NOMO-1 (cell line): Measurements from ENCODE around the gene B4GALT3.

Source experiments
- DNase-seq, 2 experiments: peaks; one replicate each; lab custom pipeline; 2025; ENCODE audit not compliant: unreplicated experiment in 2 of 2; lab: John Stamatoyannopoulos, UW

The B4GALT3 gene

DNA sequence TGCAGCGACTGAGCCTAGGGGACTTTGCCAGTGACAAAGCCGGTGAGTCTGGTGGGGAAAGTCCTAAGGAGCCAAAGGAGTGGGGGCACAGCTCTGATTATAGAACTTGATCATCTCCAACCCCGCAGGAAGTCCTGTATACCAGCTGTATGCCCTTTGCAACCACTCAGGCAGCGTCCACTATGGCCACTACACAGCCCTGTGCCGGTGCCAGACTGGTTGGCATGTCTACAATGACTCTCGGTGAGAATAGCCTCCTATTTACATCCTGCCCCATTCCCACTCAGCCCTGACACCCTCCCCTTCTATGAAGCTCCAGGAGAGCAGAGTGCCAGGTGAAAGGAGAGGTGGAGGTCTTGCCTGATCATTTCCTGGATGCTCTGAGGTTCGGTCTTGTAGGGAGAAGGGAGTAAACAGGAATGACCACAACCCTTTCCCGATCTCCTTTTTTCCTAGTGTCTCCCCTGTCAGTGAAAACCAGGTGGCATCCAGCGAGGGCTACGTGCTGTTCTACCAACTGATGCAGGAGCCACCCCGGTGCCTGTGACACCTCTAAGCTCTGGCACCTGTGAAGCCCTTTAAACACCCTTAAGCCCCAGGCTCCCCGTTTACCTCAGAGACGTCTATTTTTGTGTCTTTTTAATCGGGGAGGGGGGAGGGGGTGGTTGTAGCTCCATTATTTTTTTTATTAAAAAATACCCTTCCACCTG lies 12.3 kb downstream of the B4GALT3 start:
- DNase-seq: no peak

DNA sequence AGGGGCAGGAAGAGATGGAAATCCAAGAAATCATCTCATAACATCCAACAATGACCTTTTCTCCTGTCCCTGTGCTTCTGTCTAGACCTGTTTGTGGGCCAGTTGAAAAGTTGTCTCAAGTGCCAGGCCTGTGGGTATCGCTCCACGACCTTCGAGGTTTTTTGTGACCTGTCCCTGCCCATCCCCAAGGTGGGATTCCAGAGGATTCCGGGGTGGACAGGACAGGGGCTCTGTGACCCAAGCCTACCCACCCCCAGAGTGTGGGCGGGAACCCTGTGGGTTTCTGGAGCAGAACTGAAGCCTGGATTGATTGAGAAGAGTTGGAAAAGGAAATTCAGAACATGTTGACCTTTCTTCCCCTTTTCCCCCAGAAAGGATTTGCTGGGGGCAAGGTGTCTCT lies 13.5 kb downstream of the B4GALT3 start:
- DNase-seq: no peak

DNA sequence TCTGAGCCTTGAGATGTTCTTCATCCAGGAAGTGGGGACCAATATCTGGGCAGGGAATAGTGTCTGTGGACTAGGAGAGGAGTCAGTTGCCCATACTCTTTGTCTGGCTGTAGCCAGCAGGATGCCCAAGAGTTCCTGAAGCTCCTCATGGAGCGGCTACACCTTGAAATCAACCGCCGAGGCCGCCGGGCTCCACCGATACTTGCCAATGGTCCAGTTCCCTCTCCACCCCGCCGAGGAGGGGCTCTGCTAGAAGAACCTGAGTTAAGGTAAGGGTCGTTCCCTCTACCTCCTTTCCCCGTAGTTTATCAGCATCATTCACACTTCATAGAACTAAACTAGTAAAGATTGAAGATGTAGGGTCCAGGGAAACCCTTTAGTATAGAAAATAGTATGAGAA lies 14.5 kb downstream of the B4GALT3 start:
- no peak for DNase-seq

DNA sequence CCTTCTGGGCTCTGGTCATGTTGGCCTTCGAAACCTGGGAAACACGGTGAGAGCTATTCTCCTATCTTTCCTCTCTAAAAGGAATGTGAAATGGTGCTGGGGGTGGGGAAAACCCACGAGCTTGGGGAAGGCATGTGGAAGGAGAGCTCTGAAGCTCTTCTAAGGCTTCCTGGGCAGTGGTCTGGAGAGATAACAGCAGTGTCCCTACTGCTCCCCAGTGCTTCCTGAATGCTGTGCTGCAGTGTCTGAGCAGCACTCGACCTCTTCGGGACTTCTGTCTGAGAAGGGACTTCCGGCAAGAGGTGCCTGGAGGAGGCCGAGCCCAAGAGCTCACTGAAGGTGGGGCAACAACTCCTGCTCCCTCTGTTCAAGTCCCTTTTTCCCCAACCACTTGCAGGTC lies 15.3 kb downstream of the B4GALT3 start:
- DNase-seq: no peak

DNA sequence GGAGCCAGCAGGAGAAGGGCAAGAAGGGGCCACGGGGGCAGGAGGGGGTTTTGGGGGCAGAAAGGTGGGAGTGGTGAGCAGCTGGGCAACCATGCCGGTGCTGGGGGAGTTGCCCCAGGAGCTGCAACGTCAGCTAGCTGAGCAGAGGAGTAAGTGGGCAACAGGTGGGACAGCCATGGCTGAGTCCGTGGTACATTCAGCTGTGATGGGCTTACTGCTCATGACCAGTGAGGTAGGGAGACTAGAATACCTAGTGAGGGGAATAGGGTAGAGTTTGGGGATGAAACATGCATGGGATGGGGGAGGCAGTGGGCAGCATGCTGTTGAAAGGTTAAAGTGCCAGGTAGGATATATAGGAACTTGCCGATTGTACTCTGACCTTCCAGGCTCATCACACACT lies 15.7 kb downstream of the B4GALT3 start:
- DNase-seq: no peak

DNA sequence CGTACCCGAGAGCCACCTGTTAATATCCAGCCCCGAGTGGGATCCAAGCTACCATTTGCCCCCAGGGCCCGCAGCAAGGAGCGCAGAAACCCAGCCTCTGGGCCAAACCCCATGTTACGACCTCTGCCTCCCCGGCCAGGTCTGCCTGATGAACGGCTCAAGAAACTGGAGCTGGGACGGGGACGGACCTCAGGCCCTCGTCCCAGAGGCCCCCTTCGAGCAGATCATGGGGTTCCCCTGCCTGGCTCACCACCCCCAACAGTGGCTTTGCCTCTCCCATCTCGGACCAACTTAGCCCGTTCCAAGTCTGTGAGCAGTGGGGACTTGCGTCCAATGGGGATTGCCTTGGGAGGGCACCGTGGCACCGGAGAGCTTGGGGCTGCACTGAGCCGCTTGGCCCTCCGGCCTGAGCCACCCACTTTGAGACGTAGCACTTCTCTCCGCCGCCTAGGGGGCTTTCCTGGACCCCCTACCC lies 16.6 kb downstream of the B4GALT3 start:
- DNase-seq: no peak

DNA sequence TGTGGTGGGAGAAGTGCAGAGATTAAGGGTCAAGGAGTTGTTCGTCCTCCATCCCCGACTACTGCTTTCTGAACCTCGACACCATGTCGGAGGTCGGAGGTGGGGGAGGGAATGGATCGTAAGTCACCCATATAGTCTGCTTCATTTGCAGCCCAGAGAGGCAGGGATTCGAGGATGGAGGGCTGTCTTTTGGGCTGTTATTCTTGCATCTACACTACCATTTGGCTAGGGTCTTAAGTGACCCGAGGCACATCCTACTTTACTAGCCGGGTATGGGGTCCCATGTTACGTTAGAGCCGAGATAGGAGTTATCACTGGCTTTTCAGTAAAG lies 17.4 kb downstream of the B4GALT3 start:
- DNase-seq: no peak

DNA sequence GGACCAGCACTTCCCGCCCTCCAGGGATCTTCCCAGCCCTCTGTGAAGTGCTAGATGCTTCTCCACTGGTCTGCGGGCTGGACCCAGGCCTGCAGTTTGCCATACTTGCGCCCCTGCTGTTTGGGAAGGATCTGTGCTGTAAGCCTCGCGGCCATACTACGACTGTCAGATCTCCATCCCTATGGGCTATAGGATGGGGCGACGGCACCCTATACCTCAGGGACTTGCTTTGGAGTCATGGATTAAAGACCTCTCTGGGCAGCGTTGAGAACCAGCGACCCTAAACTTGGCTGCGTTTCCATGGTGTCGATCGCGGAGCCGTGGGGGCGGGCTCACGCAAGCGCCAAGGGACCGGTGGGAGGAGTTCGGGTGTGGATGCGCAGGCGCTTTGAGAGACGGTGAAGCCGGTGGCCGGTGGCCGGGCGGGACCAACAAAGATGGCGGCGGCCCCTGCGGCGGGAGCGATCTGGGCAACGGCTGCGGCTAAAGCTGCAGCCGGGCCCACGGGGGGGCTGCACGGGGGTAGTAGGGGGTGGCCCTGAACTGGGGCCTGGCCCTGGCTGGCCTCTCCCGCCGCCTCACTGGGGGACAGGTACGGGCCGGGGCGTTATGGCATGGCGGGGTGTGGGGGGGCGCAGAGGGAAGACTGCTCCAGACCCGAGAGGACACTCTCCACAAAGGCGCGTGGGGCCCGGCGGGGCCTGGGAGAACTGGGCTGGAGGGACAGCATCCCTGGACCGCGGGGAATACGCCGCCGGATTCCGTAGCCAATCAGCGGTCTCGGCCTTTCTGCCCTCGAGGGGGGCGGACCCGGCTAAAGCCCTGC lies 18.0 kb downstream of the B4GALT3 start, which contains the start of gene USP21:
Gene USP21 (plus strand): TSS at position 414 of the 826 bp plus-strand sequence. CDS start 1,141 bp downstream, outside the sequence.
- DNase-seq: peak; percentile 77 to 92

DNA sequence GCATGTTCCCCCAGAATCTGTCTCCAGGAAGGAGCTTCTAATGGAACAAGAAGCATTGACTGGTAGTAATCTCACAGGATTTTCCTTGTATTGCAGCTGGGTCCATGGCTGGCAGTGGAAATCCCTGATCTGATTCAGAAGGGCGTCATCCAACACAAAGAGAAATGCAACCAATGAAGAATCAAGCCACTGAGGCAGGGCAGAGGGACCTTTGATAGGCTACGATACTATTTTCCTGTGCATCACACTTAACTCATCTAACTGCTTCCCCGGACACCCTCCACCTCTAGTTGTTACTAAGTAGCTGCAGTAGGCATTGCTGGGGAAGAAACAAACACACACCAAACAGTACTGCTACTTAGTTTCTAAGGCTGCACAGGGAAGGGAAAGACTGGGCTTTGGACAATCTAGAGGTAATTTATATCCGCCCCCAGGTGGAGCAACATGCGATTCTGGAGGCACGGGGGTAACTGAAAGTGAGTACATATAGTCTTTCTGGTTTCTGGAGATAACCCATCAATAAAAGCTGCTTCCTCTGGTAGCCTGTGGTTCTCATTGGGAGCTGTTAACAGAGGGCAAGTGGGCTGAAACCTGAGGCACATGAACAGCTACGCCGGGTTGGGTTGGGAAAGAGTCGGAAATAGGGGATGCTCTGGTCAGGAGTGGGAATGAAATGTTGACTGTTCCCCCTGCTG lies 18.8 kb downstream of the B4GALT3 start:
- no peak for DNase-seq

DNA sequence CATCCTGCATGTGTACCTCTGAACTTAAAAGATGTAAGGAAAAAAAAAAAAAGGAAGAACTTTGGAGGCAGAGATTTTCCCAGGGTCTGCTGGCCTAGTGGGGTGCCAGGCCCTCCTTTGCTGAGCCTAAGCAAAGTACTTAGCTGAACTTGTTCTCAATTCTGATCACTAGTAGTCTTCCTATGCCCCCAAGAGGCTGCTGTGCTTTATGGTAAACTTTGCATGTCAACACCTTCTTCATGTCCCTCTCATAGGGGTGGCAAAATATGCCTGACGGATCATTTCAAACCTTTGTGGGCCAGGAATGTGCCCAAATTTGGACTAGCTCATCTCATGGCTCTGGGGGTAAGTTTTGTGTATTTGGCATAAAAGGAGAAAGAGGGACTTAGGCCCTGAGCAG lies 19.4 kb downstream of the B4GALT3 start:
- no peak for DNase-seq

DNA sequence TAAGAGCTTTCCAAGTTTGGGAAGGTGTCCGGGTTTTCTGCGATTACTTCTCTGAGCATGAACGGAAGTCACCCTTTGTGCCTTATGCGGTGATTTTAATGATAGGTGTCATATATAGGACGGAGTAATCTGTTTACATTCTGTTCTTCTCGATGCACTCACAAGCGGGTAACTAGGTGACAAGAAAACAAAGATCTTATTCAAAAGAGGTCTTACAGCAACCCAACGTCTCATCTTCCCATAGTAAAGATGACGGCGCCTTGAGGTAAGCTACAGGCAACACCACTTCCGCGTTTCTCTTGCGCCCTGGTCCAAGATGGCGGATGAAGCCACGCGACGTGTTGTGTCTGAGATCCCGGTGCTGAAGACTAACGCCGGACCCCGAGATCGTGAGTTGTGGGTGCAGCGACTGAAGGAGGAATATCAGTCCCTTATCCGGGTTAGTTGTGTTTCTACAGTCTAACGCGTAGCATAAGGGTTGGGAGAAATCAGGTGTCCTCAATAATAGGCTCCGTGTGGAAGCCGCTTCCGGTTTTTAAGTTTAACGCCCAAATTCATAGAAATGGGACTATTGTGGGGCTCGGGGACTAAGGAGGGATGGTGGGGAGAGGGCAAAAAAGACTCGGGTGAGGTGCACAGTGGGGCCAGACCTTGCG lies 23.5 kb downstream of the B4GALT3 start, which contains the start of gene UFC1:
Gene UFC1 (plus strand): TSS at position 297 of the 656 bp plus-strand sequence. CDS start 20 bp downstream, at position 317.
- peak; percentile 90 to 92 for DNase-seq

DNA sequence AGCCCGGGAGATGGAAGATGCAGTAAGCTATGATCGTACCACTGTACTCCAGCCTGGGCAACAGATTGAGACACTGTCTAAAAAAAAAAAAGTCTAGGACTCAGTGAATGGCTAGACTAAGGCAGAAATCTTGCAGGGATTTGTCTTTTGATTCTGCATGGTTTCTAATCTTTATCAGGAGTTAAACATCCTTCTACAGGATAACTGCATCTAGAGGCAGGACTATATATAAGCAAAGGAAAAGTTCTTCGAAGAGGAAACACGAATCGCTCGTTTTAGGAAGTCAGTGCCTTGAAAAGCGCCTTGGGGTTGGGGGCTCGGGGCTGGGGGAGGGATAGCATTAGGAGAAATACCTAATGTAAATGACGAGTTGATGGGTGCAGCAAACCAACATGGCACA lies 24.1 kb downstream of the B4GALT3 start:
- DNase-seq: no peak

DNA sequence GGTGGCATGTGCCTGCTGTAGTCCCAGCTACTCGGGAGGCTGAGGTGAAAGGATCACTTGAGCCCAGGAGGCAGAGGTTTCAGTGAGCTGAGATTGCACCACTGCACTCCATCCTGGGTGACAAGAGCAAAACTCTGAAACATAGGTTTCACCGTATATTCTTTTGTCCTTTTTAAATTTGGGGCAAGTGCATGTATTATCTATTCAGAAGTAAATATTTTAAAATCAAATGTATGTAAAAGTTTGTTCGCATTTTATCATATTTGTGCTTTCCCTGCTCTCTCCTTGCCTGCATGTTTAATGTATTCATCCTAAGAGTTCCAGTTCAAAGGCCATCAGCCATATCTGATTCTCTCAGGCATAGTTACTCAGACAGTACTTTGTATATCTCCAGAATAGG lies 31.5 kb downstream of the B4GALT3 start:
- DNase-seq: no peak

DNA sequence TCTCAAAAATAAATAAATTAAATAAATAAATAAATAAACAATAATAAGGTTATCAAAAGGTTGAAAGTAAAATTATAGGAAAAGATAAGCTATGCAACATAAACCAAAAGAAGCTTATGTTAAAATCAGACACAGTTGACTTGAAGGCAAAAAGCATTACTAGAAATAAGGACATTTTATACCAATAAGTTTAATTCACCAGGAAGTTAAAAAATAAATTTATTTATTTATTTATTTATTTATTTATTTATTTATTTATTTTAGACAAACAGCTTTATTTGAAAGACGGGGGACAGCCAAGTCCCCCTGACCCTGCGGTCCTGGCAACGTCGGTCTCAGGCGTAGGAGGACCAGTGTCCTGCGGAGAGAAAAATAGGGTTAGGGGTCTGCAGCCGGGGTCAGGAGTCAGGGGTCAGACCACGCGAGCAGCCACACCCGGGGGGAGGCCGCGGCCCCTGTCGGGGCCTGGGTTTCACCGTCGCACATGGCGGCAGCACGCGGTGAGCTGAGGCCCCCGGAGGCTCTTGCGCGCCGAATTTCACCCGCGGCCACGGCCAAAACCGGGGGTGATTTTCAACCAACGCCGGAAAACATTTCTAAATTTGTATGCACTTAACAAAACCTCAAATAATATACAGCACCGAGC lies 36.4 kb downstream of the B4GALT3 start:
- DNase-seq: no peak

DNA sequence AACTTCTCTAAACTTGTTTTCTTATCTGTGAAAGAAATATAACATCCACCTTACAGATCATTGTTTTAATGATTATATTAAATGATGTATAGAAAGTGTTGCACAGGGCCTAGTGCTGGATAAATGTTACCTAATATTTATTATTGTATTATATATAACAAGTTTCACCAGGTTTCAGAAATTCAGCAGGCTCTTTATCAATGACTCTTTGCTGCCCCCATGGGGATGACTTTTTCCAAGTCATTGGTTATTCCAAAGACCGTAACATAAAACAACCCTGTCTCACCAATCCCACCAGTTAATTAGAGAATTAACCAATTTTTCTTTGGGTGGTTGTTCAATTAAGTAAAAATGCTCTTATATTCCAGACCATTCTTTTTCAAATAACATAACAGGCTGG lies 37.5 kb downstream of the B4GALT3 start:
- peak in 1 of 2 experiments; percentile 42 for DNase-seq

DNA sequence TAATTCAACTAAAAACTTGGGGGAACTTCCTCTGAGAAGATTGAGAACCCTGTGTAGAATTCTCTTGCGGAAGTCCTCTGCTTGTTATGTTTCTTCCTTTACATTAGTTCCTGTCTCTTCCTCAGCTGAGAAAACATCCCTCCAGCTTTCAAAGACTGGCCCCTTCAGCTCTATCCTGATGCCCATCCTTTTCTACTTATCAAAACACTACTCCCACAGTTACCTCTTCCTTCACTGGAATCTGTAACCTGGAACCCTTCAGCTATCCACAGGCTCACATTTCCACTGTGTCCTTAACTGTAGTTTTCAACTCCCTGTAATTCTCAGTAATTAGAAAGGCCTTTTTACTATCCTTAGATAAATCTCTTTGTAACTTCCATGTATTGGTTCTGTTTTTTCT lies 38.9 kb downstream of the B4GALT3 start:
- DNase-seq: peak in 1 of 2 experiments; percentile 15

DNA sequence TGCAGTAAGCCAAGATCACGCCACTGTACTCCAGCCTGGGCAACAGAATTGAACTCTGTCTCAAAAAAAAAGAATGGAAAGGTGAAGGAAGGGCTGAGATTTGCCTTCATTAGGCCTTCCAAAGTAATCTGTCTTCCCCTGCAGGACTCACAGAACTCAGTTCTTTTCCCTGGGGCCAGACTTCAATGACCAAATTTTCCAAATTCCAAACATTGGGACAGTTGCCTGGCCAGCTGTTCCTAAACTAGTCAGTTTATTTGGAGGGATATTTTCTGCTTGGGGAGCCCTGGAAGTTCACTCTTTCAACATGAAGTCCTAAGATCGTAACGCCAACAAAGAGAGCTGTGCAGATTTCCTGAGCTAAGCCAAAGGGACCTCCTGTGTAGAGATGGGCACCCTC lies 39.4 kb downstream of the B4GALT3 start:
- no peak for DNase-seq

DNA sequence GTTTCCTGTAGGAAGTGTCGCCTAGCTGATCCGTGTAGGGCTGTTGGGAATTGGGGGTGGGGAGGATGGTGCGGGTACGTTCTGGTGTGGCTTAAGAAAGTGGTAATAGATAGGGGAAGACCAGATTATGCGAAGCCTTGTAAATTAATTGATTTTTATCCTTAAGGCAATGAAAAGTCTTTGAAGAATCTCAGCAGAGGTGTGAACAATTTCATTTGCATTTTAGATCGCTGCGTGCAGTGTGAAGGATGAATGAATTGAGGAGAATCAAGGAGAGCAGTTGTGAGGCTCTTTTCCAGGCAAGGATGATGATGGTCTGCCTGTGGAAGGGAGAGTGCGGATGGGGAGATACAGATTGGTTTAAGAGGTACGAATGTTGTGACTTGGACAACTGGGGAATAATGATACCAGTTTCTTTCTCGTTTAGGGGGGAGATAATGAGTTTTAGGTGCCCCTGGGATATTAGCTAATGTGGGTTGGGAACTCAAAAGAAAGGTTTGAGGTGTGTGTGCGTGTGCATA lies 44.0 kb downstream of the B4GALT3 start:
- DNase-seq: peak in 1 of 2 experiments; percentile 57

DNA sequence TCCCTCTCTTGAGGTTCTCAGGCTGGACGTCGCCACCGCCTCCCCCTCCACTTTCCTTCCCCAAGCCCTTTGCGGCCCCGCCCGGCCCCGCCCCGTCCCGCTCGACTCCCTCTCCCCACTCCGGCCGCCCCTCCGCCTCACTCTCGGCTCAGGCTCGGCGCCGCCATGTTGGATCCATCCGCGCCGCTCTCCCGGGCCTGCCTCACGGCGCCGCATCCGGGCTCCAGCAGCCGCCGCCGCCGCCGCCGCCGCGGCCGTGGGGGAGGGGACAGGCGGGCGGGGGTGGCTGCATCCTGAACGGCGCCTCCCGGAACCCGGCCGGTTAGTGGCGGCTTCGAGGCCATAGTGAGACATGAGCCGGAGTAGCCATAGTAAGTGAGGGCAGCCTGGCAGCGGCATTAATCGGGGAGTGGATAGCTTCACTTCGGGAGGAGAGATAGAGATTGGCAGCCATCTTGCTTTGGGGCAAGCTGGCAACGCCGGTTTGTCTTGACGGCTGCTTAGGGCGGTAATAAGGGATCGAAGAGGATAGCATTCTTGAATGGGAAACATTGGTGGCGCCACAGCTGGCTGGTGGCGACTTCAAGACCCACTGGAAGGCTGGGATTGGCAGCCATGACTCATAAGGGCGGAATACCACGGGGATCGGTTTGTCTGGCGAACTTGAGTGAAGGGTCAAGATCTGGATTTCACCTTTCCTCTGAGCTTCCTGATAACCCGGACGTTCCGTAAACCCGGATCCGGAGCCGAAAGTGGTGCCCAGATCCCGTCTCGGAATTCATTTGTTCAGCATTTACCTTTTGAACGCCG lies 44.7 kb downstream of the B4GALT3 start, which contains the start of gene DEDD:
Gene DEDD (minus strand): TSS at position 258 of the 810 bp plus-strand sequence. CDS start 8,205 bp downstream, outside the sequence.
- peak; percentile 95 to 99 for DNase-seq
